HepG2 (cell line): ENCODE measurements around the gene TRAPPC4. TPM values are rescaled to one million over a fixed set of nuclear protein-coding genes. Genes with fewer than 3 reads are reported as not detected.

ENCODE experiments used
- FOXK2 ChIP-seq: fragments of 450-650 bp; IDR thresholded peaks from 2 replicates; pipeline ENCODE4 v1.6.1; 2016
- HNRNPL ChIP-seq: fragments of 200-400 bp; formaldehyde crosslinking; IDR thresholded peaks from 2 replicates; pipeline ENCODE4 v1.6.1; 2017; ENCODE audit warnings: mild to moderate bottlenecking, low read depth, low read length
- KLF13 ChIP-seq: sonication (generic); formaldehyde crosslinking; IDR thresholded peaks from 2 replicates; pipeline ENCODE4 v1.4.0; 2020; ENCODE audit warnings: mild to moderate bottlenecking, missing genetic modification reagents
- KLF9 ChIP-seq: IDR thresholded peaks from 2 replicates; pipeline ENCODE4 v1.6.1; 2016; ENCODE audit warnings: low read depth
- MIER3 ChIP-seq: IDR thresholded peaks from 2 replicates; pipeline ENCODE4 v1.6.1; 2016; ENCODE audit warnings: missing compliant biosample characterization, borderline replicate concordance
- NCOA2 ChIP-seq: sonication (generic); formaldehyde crosslinking; IDR thresholded peaks from 2 replicates; pipeline ENCODE4 v1.8.0; 2022; ENCODE audit warnings: inconsistent platforms
- ONECUT2 ChIP-seq: sonication (generic); formaldehyde crosslinking; IDR thresholded peaks from 2 replicates; pipeline ENCODE4 v1.4.0; 2020; ENCODE audit warnings: missing genetic modification reagents
- PAX8 ChIP-seq: sonication (generic); formaldehyde crosslinking; IDR thresholded peaks from 2 replicates; pipeline ENCODE4 v1.8.0; 2022; ENCODE audit warnings: mild to moderate bottlenecking, missing genetic modification reagents, borderline replicate concordance
- SYNCRIP ChIP-seq: fragments of 200-400 bp; formaldehyde crosslinking; IDR thresholded peaks from 2 replicates; pipeline ENCODE4 v1.6.1; 2018; ENCODE audit warnings: mild to moderate bottlenecking, low read depth, low read length; ENCODE audit not compliant: insufficient read depth
- TBL1XR1 ChIP-seq: fragments of 150-350 bp; IDR thresholded peaks from 2 replicates; pipeline ENCODE4 v1.6.1; 2014; ENCODE audit warnings: borderline replicate concordance, low read length; ENCODE audit not compliant: partially characterized antibody
- YY1 ChIP-seq: IDR thresholded peaks from 2 replicates; pipeline ENCODE4 v1.6.1; 2011; ENCODE audit warnings: low read length, low read depth, moderate library complexity, mild to moderate bottlenecking; ENCODE audit not compliant: insufficient read depth, insufficient replicate concordance
- ZBTB10 ChIP-seq: sonication (generic); formaldehyde crosslinking; IDR thresholded peaks from 2 replicates; pipeline ENCODE4 v1.4.0; 2020; ENCODE audit warnings: missing genetic modification reagents, borderline replicate concordance
- ZBTB49 ChIP-seq: sonication (generic); formaldehyde crosslinking; IDR thresholded peaks from 2 replicates; pipeline ENCODE4 v1.4.0; 2020; ENCODE audit warnings: missing genetic modification reagents, borderline replicate concordance
- ZFP82 ChIP-seq: sonication (generic); formaldehyde crosslinking; IDR thresholded peaks from 2 replicates; pipeline ENCODE4 v1.5.1; 2020; ENCODE audit warnings: mild to moderate bottlenecking, missing genetic modification reagents, borderline replicate concordance
- ZNF274 ChIP-seq: sonication (generic); formaldehyde crosslinking; IDR thresholded peaks from 2 replicates; pipeline ENCODE4 v1.5.1; 2020; ENCODE audit warnings: mild to moderate bottlenecking, missing genetic modification reagents
- ZNF709 ChIP-seq: sonication (generic); formaldehyde crosslinking; IDR thresholded peaks from 2 replicates; pipeline ENCODE4 v1.5.0; 2020; ENCODE audit warnings: mild to moderate bottlenecking, missing genetic modification reagents
- ZNF782 ChIP-seq: sonication (generic); formaldehyde crosslinking; IDR thresholded peaks from 2 replicates; pipeline ENCODE4 v1.4.0; 2020; ENCODE audit warnings: missing genetic modification reagents, mild to moderate bottlenecking, borderline replicate concordance
- ZSCAN9 ChIP-seq: IDR thresholded peaks from 2 replicates; pipeline ENCODE4 v1.6.1; 2016; ENCODE audit warnings: borderline replicate concordance
- polyA plus RNA-seq, 8 experiments: library from polyadenylated mRNA; depleted of rRNA in 3 of 8; stranded (reverse) in 7 of 8; unstranded in 1 of 8; fragments of >200 nt; fragmentation: Illumina TruSeq in 4 of 8; extraction: Trizol in 4 of 8; gene quantifications; 2 replicates each; pipeline versions ENCODE4 v1.2.1 to v1.2.3, GENCODE V29; 2011 to 2016; ENCODE audit warnings: low read depth in 4 of 8, missing spikeins in 1 of 8, mixed read lengths in 1 of 8; ENCODE audit not compliant: insufficient read depth in 1 of 8
- total RNA-seq, 5 experiments: library from RNA; depleted of rRNA; stranded (reverse); fragments of >200 nt; fragmentation: Illumina TruSeq; extraction: Trizol; gene quantifications; 2 replicates each; pipeline ENCODE4 v1.2.3, GENCODE V29; 2016; ENCODE audit warnings: low read depth in 1 of 5
- TF ChIP-seq, protein P1 (sequence below): sonication (generic); formaldehyde crosslinking; IDR thresholded peaks from 2 replicates; pipeline ENCODE4 v1.5.0; 2020; ENCODE audit warnings: missing genetic modification reagents

Gene TRAPPC4
- total and polyA plus RNA-seq, 2 of the 13 experiments (the other 11 are each of a cell fraction or from before 2014, with no cell fraction given), result 97.4 to 140 TPM

GRCh38 chr11:119067371-119068222 lies 49.0 kb downstream of the TRAPPC4 start, which contains the start of gene VPS11 (continued):
- TF ChIP-seq ZNF782 (CRISPR knock-in tag) (no peak), KLF9 (CRISPR knock-in tag) (peak; percentile 66; the same call in 1 of the 2 replicates), ONECUT2 (CRISPR knock-in tag) (no peak), ZFP82 (CRISPR knock-in tag) (no peak), MIER3 (CRISPR knock-in tag) (peak; percentile 85; the same call in 1 of the 2 replicates), ZSCAN9 (CRISPR knock-in tag) (peak; percentile 45; the same call in 1 of the 2 replicates), ZNF274 (CRISPR knock-in tag) (peak; percentile 24; the same call in 1 of the 2 replicates), ZBTB49 (CRISPR knock-in tag) (no peak), NCOA2 (CRISPR knock-in tag) (peak; percentile 61), TBL1XR1 (peak; percentile 47), FOXK2 (no peak), YY1 (peak; percentile 98), SYNCRIP (no peak), KLF13 (CRISPR knock-in tag) (no peak), ZBTB10 (CRISPR knock-in tag) (no peak), HNRNPL (no peak), ZNF709 (CRISPR knock-in tag) (no peak; the same call in 1 of the 2 replicates), PAX8 (CRISPR knock-in tag) (no peak)
- TF ChIP-seq, protein P1, sequence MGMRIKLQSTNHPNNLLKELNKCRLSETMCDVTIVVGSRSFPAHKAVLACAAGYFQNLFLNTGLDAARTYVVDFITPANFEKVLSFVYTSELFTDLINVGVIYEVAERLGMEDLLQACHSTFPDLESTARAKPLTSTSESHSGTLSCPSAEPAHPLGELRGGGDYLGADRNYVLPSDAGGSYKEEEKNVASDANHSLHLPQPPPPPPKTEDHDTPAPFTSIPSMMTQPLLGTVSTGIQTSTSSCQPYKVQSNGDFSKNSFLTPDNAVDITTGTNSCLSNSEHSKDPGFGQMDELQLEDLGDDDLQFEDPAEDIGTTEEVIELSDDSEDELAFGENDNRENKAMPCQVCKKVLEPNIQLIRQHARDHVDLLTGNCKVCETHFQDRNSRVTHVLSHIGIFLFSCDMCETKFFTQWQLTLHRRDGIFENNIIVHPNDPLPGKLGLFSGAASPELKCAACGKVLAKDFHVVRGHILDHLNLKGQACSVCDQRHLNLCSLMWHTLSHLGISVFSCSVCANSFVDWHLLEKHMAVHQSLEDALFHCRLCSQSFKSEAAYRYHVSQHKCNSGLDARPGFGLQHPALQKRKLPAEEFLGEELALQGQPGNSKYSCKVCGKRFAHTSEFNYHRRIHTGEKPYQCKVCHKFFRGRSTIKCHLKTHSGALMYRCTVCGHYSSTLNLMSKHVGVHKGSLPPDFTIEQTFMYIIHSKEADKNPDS (CRISPR knock-in tag), result no peak
